NB4 (cell line): ENCODE measurements around the gene ZBTB4.

Experiments used
- POLR2A ChIP-seq: IDR thresholded peaks from 2 replicates; pipeline ENCODE4 v1.6.1; 2011; ENCODE audit warnings: mild to moderate bottlenecking; ENCODE audit not compliant: insufficient read length; ENCODE audit errors: extremely low read depth
- TF ChIP-seq, protein P1 (sequence below): IDR thresholded peaks from 2 replicates; pipeline ENCODE4 v1.6.1; 2011; ENCODE audit warnings: low read depth, low read length

DNA sequence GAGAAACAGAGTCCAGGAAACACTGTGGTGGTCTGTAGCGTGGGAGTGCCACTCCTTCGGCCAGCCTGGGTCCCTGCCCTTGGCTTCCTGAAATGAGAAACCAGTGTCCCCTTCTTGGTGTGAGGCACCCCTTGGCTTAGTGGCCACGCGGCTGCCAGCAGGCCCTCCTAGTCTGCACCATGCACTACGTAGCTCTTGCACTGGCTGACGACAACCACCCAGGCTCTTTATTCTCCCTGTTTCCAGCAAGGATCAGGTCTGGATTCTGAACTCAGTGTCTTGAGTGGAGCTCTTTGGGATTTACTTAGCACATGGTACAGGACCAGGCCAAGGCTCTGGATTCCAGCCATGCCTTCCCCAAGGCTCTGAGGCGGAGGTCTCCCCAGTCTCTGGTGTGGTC is 51.9 kb downstream of the ZBTB4 start:
- TF ChIP-seq, protein P1, sequence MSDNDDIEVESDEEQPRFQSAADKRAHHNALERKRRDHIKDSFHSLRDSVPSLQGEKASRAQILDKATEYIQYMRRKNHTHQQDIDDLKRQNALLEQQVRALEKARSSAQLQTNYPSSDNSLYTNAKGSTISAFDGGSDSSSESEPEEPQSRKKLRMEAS = no peak
- no peak for TF ChIP-seq POLR2A
